ENCODE results near the gene UGGT2.

The UGGT2 gene

DNA sequence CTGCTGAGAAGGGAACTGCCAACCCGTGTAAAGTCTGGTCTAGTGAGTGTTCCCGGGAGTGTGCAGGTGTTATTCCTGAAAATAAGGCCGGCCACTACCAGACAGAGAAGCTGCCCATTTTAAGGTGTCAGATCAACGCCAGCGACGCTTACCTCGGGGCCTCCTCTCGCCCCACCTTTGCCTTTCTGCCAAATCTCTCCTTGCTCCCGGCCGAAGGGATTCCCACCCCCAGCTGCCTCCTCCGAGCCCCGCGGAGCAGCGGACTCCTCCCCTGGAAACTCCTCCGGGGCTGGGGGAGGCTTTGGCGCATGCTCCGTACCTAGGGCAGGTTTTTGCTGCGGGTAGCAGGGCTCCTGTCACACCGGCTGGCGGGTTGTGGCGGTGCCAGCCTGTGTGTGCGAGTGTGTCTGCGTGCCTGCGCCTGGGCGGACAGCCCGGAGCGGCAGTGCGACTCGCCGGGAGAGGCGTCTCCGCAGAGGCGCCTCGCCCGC is 36.6 kb upstream of the UGGT2 start, which contains the start of gene HS6ST3:
HS6ST3 (plus strand) TSS at position 359 of the 491 bp plus-strand sequence.
- peak; percentile 8 for DNase-seq (ENCODE audit: low read depth, low spot score)
- TF ChIP-seq, protein P1, sequence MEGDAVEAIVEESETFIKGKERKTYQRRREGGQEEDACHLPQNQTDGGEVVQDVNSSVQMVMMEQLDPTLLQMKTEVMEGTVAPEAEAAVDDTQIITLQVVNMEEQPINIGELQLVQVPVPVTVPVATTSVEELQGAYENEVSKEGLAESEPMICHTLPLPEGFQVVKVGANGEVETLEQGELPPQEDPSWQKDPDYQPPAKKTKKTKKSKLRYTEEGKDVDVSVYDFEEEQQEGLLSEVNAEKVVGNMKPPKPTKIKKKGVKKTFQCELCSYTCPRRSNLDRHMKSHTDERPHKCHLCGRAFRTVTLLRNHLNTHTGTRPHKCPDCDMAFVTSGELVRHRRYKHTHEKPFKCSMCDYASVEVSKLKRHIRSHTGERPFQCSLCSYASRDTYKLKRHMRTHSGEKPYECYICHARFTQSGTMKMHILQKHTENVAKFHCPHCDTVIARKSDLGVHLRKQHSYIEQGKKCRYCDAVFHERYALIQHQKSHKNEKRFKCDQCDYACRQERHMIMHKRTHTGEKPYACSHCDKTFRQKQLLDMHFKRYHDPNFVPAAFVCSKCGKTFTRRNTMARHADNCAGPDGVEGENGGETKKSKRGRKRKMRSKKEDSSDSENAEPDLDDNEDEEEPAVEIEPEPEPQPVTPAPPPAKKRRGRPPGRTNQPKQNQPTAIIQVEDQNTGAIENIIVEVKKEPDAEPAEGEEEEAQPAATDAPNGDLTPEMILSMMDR (IDR thresholded peaks at IDR 0.05; ENCODE audit: low read depth, low read length), result no peak
- peak within 1 kb of the TSS; percentile 43 for H3K4me3 ChIP-seq (ENCODE audit: low read depth, low read length)
- in situ Hi-C loops (cut with HindIII; ENCODE audit: low sequenced_read_pairs), result no loop called here

DNA sequence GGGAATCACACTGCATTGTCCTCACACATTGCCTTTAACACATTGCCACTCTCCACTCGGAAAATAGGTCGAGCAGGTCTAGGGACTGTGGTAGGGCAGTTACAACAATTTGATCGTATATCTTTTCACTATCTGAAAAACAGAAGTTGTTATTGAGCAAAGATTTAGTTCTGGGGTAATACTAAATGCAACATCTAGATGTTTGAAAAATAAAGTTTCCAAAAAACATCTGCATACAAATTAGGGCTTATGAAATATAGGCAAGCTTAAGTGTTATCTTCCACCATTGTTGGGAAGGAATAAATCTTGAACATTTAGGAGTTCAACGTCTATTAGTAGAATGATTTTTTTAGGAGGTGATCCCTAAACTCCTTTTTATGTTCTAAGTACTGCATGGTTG is 35.9 kb upstream of the UGGT2 start:
- DNase-seq (ENCODE audit: low read depth, low spot score), result no peak
- in situ Hi-C loops (cut with HindIII; ENCODE audit: low sequenced_read_pairs), result no loop called here
- TF ChIP-seq, protein P1 (IDR thresholded peaks at IDR 0.05; ENCODE audit: low read depth, low read length), result no peak
- no peak overlapping the region for H3K4me3 ChIP-seq (ENCODE audit: low read depth, low read length)

DNA sequence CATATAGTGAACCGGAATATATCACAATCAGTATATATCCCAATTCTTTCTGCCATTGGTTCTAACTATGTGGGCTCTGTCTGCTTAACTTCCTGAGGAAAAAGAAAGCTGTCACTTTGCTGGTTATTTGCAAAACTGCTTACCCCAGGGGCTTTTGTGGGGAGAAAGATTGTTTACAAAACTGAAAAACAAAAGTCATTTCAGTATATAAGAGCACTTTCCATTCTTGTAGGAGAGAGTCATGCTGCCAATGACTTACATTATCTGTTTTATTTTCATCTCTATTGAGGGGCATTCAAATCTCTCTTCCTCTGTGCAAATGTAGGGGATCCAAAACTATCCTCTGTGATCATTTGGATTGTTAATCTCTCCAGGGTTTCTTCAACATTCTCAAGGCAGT is 33.5 kb upstream of the UGGT2 start:
- H3K4me3 ChIP-seq (ENCODE audit: low read depth, low read length), result no peak overlapping the region
- no peak for DNase-seq (ENCODE audit: low read depth, low spot score)
- in situ Hi-C loops (cut with HindIII; ENCODE audit: low sequenced_read_pairs), result no loop called here
- TF ChIP-seq, protein P1 (IDR thresholded peaks at IDR 0.05; ENCODE audit: low read depth, low read length), result no peak

DNA sequence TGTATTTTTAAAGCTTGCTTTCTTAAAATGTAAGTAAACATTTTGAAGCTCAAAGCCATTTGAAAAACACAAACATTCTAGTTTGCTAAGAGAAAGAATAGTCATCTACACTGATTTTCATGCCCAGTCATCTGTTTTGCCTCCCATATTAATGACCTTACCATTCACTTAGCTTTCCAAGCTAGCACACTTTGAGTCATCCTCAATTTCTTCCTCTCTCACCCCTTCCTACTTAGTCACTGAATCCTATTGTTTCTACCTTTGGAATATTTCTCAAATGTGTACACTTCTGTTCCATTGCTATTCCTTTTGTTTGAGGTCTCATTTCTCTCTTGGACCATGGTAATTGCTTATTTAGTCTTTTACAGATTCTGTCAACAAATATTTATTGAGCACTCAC is 29.4 kb upstream of the UGGT2 start:
- no peak for DNase-seq (ENCODE audit: low read depth, low spot score)

DNA sequence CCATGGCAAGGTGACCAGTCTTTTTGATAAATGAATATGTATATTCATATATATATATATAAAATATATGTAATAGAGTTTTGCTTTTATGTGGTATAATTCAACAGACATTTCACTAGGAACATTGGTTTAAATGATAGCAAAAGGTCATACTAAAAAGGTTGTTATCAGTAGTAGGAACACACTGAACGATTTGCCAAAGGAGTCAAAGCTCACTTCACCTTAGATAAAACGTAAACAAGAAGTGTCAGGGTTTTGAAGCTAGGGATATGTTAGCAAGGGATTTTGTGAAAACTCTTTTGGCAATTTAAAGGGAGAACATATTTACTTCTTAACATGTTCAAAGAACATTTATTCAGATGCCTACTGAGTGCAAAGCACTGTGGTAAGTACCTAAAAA is 28.7 kb upstream of the UGGT2 start:
- no peak for DNase-seq (ENCODE audit: low read depth, low spot score)
- TF ChIP-seq, protein P1 (IDR thresholded peaks at IDR 0.05; ENCODE audit: low read depth, low read length), result no peak
- no peak overlapping the region for H3K4me3 ChIP-seq (ENCODE audit: low read depth, low read length)
- in situ Hi-C loops (cut with HindIII; ENCODE audit: low sequenced_read_pairs), result no loop called here

More for the DNA sequence above, 29.4 kb upstream of the UGGT2 start:
- no peak overlapping the region for H3K4me3 ChIP-seq (ENCODE audit: low read depth, low read length)
- TF ChIP-seq, protein P1 (IDR thresholded peaks at IDR 0.05; ENCODE audit: low read depth, low read length), result no peak
- in situ Hi-C loops (cut with HindIII; ENCODE audit: low sequenced_read_pairs), result no loop called here

DNA sequence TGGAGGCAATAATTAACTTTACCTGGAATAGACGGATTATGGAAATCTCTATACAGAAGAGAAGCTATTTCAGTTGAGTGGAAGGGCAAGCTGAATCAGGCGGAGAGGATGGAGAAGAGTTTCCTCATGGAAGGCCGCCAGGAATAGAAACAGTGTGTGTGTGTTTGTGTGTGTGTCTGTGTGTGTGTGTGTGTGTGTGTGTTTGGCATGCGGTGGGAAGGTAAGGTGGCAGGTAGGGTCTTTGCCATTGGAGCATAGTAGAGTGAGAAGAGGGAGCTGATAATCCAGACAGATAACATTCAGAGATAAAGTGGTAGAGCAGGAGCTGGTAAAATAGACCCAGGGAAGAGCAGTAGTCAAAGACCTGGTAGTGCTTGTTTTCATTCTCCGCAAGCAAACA is 27.5 kb upstream of the UGGT2 start:
- TF ChIP-seq, protein P1 (IDR thresholded peaks at IDR 0.05; ENCODE audit: low read depth, low read length), result no peak
- DNase-seq (ENCODE audit: low read depth, low spot score), result no peak
- in situ Hi-C loops (cut with HindIII; ENCODE audit: low sequenced_read_pairs), result no loop called here
- no peak overlapping the region for H3K4me3 ChIP-seq (ENCODE audit: low read depth, low read length)

Measured in astrocyte of the spinal cord (primary cell).